ENCODE measurements around the gene GPC5.
A peak's percentile ranks its signal among the peaks of the same experiment; 100 is the strongest.

Gene GPC5

DNA sequence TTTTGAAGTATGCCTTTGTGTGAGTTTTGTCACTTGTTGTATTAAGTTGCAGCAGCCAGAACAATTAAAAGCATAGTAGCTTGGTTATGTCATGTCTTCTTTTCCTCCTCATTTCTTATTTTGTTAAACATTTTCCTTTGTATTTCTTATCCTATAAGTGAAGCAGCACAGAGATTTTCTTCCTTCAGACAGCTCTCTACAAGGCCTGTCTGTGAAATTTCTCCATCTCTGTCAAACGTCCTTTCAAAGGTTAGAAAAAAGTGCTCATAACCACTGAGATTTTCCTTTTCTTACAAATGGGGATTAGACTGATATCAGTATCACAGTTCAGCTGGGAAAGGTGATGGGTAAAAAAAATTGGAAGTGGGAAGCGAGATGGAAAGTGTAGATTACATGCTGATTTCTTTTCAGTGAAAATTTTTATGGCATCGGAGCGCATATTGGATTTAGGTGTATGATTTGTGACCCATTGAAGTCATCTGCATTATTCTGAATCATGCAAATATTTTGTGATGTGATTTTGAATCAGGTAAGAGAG lies 71.7 kb downstream of the GPC5 start:
- Histone ChIP-seq H3K27ac (ENCODE audit: low read length, poor library complexity, severe bottlenecking) (no peak overlapping the region), H3K36me3 (ENCODE audit: control insufficient read depth in 1 of 2, insufficient read depth in 2 of 2, low read depth in 1 of 2, low read length in 2 of 2) (no peaks in the 10 kb centered on the region), H3K9me3 (ENCODE audit: control insufficient read depth, low read length) (no peaks in the 10 kb centered on the region), H4K8ac (ENCODE audit: low read length) (no peak overlapping the region), H2BK12ac (ENCODE audit: low read length in 2 of 2) (no peak overlapping the region), H3K4me1 (ENCODE audit: control insufficient read depth, insufficient read depth, low read depth, low read length) (no peaks in the 10 kb centered on the region), H2BK5ac (ENCODE audit: low read depth, low read length, poor library complexity, severe bottlenecking) (no peak overlapping the region), H3K23ac (ENCODE audit: low read length in 2 of 2) (no peak overlapping the region), H2AK5ac (ENCODE audit: low read length, severe bottlenecking) (no peak overlapping the region), H3K27me3 (ENCODE audit: control insufficient read depth in 1 of 2, insufficient read depth in 1 of 2, low read length in 2 of 2) (no peaks in the 10 kb centered on the region), H3K4ac (ENCODE audit: low read depth in 1 of 2, low read length in 2 of 2) (no peak overlapping the region), H3K14ac (ENCODE audit: low read length in 2 of 2) (no peak overlapping the region), H3K4me3 (ENCODE audit: insufficient read depth in 1 of 2, low read depth in 1 of 2, low read length in 2 of 2) (no peak overlapping the region), H3K9ac (ENCODE audit: low read length) (no peak overlapping the region), H2BK120ac (ENCODE audit: low read depth, low read length) (no peak overlapping the region), H3K18ac (ENCODE audit: low read depth in 1 of 2, low read length in 2 of 2) (no peak overlapping the region), H2AFZ (ENCODE audit: low read depth, low read length) (no peak overlapping the region), H3K4me2 (ENCODE audit: low read length, poor library complexity, severe bottlenecking) (no peak overlapping the region), H2BK15ac (ENCODE audit: low read depth, poor library complexity, severe bottlenecking) (no peak overlapping the region), H3K79me1 (replicated peaks; ENCODE audit: low read length, poor library complexity, severe bottlenecking) (no peaks in the 10 kb centered on the region), H4K91ac (ENCODE audit: low read length) (no peak overlapping the region)
- WGBS, result 95% methylated on average over 3 of the region's 4 CpGs
- DNase-seq, result no peak

DNA sequence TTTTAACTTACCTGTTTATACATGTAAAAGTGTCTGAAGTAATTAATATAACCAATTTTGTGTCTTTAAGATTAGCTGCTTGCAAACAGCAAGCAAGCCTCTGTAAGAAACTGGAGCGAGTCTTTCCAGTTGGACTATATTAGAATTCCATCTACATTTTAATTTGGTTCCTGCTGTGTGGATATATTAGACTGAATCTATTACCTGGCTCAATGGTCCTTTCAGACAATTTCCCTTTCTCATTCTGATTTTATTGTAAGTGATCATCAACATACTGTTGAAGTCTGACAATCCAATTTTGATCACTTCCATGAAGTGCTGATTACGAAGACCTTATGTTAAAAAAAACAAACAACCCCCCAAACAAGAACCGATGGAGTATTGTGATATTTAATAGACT lies 72.3 kb downstream of the GPC5 start:
- Histone ChIP-seq H3K18ac (ENCODE audit: low read depth in 1 of 2, low read length in 2 of 2) (no peak overlapping the region), H3K79me1 (replicated peaks; ENCODE audit: low read length, poor library complexity, severe bottlenecking) (no peaks in the 10 kb centered on the region), H3K27ac (ENCODE audit: low read length, poor library complexity, severe bottlenecking) (no peak overlapping the region), H3K36me3 (ENCODE audit: control insufficient read depth in 1 of 2, insufficient read depth in 2 of 2, low read depth in 1 of 2, low read length in 2 of 2) (no peaks in the 10 kb centered on the region), H3K4me1 (ENCODE audit: control insufficient read depth, insufficient read depth, low read depth, low read length) (no peaks in the 10 kb centered on the region), H3K27me3 (ENCODE audit: control insufficient read depth in 1 of 2, insufficient read depth in 1 of 2, low read length in 2 of 2) (no peaks in the 10 kb centered on the region), H2BK12ac (ENCODE audit: low read length in 2 of 2) (no peak overlapping the region), H3K4ac (ENCODE audit: low read depth in 1 of 2, low read length in 2 of 2) (no peak overlapping the region), H4K91ac (ENCODE audit: low read length) (no peak overlapping the region), H3K4me3 (ENCODE audit: insufficient read depth in 1 of 2, low read depth in 1 of 2, low read length in 2 of 2) (no peak overlapping the region), H2BK15ac (ENCODE audit: low read depth, poor library complexity, severe bottlenecking) (no peak overlapping the region), H4K8ac (ENCODE audit: low read length) (no peak overlapping the region), H2AK5ac (ENCODE audit: low read length, severe bottlenecking) (no peak overlapping the region), H2BK120ac (ENCODE audit: low read depth, low read length) (no peak overlapping the region), H2BK5ac (ENCODE audit: low read depth, low read length, poor library complexity, severe bottlenecking) (no peak overlapping the region), H2AFZ (ENCODE audit: low read depth, low read length) (no peak overlapping the region), H3K9ac (ENCODE audit: low read length) (no peak overlapping the region), H3K14ac (ENCODE audit: low read length in 2 of 2) (no peak overlapping the region), H3K23ac (ENCODE audit: low read length in 2 of 2) (no peak overlapping the region), H3K4me2 (ENCODE audit: low read length, poor library complexity, severe bottlenecking) (no peak overlapping the region), H3K9me3 (ENCODE audit: control insufficient read depth, low read length) (no peaks in the 10 kb centered on the region)
- WGBS, result 100% methylated on average over 1 of the region's 3 CpGs
- DNase-seq, result no peak

DNA sequence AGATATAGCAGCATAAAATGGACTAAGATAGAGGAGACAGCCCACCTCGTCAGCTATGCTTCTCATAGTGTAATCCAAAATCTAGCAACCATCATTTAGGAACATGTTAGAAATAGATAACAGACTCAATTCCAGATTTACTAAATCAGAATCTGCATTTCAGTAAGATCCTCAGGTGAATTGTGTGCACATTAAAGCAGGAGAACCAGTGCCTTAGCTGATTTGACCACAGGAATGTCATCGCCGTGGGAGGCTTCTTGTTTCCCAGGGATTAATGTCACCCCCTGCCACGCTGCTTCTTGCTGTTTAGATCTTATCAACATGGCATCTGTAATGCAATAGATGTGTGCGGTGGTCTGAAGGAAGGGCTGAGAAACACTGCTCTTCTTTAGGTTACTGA lies 84.0 kb downstream of the GPC5 start:
- Histone ChIP-seq H4K8ac (ENCODE audit: low read length) (no peak overlapping the region), H3K4me2 (ENCODE audit: low read length, poor library complexity, severe bottlenecking) (no peak overlapping the region), H2BK120ac (ENCODE audit: low read depth, low read length) (no peak overlapping the region), H3K9ac (ENCODE audit: low read length) (no peak overlapping the region), H3K9me3 (ENCODE audit: control insufficient read depth, low read length) (no peaks in the 10 kb centered on the region), H3K79me1 (replicated peaks; ENCODE audit: low read length, poor library complexity, severe bottlenecking) (no peaks in the 10 kb centered on the region), H3K18ac (ENCODE audit: low read depth in 1 of 2, low read length in 2 of 2) (no peak overlapping the region), H2AFZ (ENCODE audit: low read depth, low read length) (no peak overlapping the region), H3K36me3 (ENCODE audit: control insufficient read depth in 1 of 2, insufficient read depth in 2 of 2, low read depth in 1 of 2, low read length in 2 of 2) (no peaks in the 10 kb centered on the region), H2BK12ac (ENCODE audit: low read length in 2 of 2) (no peak overlapping the region), H3K4ac (ENCODE audit: low read depth in 1 of 2, low read length in 2 of 2) (no peak overlapping the region), H3K23ac (ENCODE audit: low read length in 2 of 2) (no peak overlapping the region), H3K4me3 (ENCODE audit: insufficient read depth in 1 of 2, low read depth in 1 of 2, low read length in 2 of 2) (no peak overlapping the region), H2AK5ac (ENCODE audit: low read length, severe bottlenecking) (no peak overlapping the region), H2BK5ac (ENCODE audit: low read depth, low read length, poor library complexity, severe bottlenecking) (no peak overlapping the region), H2BK15ac (ENCODE audit: low read depth, poor library complexity, severe bottlenecking) (no peak overlapping the region), H3K27ac (ENCODE audit: low read length, poor library complexity, severe bottlenecking) (no peak overlapping the region), H3K4me1 (ENCODE audit: control insufficient read depth, insufficient read depth, low read depth, low read length) (no peaks in the 10 kb centered on the region), H3K27me3 (ENCODE audit: control insufficient read depth in 1 of 2, insufficient read depth in 1 of 2, low read length in 2 of 2) (no peaks in the 10 kb centered on the region), H3K14ac (ENCODE audit: low read length in 2 of 2) (no peak overlapping the region), H4K91ac (ENCODE audit: low read length) (no peak overlapping the region)
- DNase-seq, result peak; percentile 1
- 86% methylated on average over 5 of the region's 5 CpGs for WGBS

GRCh38 chr13:91491980-91492379 lies 93.6 kb downstream of the GPC5 start:
- no peaks in the 10 kb centered on the region for H3K79me1 ChIP-seq (replicated peaks; ENCODE audit: low read length, poor library complexity, severe bottlenecking)
- H2BK12ac ChIP-seq (ENCODE audit: low read length in 2 of 2), result no peak overlapping the region
- no peak overlapping the region for H3K18ac ChIP-seq (ENCODE audit: low read depth in 1 of 2, low read length in 2 of 2)
- no peaks in the 10 kb centered on the region for H3K9me3 ChIP-seq (ENCODE audit: control insufficient read depth, low read length)
- no peaks in the 10 kb centered on the region for H3K27me3 ChIP-seq (ENCODE audit: control insufficient read depth in 1 of 2, insufficient read depth in 1 of 2, low read length in 2 of 2)
- no peak overlapping the region for H4K91ac ChIP-seq (ENCODE audit: low read length)
- no peaks in the 10 kb centered on the region for H3K4me1 ChIP-seq (ENCODE audit: control insufficient read depth, insufficient read depth, low read depth, low read length)
- H2BK5ac ChIP-seq (ENCODE audit: low read depth, low read length, poor library complexity, severe bottlenecking), result no peak overlapping the region
- no peak overlapping the region for H3K9ac ChIP-seq (ENCODE audit: low read length)
- no peak overlapping the region for H2BK15ac ChIP-seq (ENCODE audit: low read depth, poor library complexity, severe bottlenecking)
- no peak overlapping the region for H4K8ac ChIP-seq (ENCODE audit: low read length)
- H3K14ac ChIP-seq (ENCODE audit: low read length in 2 of 2), result no peak overlapping the region
- no peak overlapping the region for H2BK120ac ChIP-seq (ENCODE audit: low read depth, low read length)
- no peak overlapping the region for H3K27ac ChIP-seq (ENCODE audit: low read length, poor library complexity, severe bottlenecking)
- DNase-seq, result no peak
- H3K4me2 ChIP-seq (ENCODE audit: low read length, poor library complexity, severe bottlenecking), result no peak overlapping the region
- H3K4me3 ChIP-seq (ENCODE audit: insufficient read depth in 1 of 2, low read depth in 1 of 2, low read length in 2 of 2), result no peak overlapping the region
- 91% methylated on average over 2 of the region's 2 CpGs for WGBS
- no peak overlapping the region for H2AK5ac ChIP-seq (ENCODE audit: low read length, severe bottlenecking)
- H2AFZ ChIP-seq (ENCODE audit: low read depth, low read length), result no peak overlapping the region
- H3K36me3 ChIP-seq (ENCODE audit: control insufficient read depth in 1 of 2, insufficient read depth in 2 of 2, low read depth in 1 of 2, low read length in 2 of 2), result no peaks in the 10 kb centered on the region
- no peak overlapping the region for H3K23ac ChIP-seq (ENCODE audit: low read length in 2 of 2)
- no peak overlapping the region for H3K4ac ChIP-seq (ENCODE audit: low read depth in 1 of 2, low read length in 2 of 2)
